HK-2 (cell line): Measurements from ENCODE around the gene GID4.
A peak's percentile ranks its signal among the peaks of the same experiment; 100 is the strongest.

Experiments
- DNase-seq: peaks from one replicate; pipeline ENCODE4 v3.0.0-alpha.2; 2018; ENCODE audit not compliant: unreplicated experiment

Gene GID4

GRCh38 chr17:18044609-18045008 is 5.4 kb downstream of the GID4 start:
- no peak for DNase-seq

GRCh38 chr17:18045691-18046350 is 6.6 kb downstream of the GID4 start:
- no peak for DNase-seq

- no peak for DNase-seq
Observed at GRCh38 chr17:18055597-18055996, 16.4 kb downstream of the GID4 start.

- no peak for DNase-seq
Observed at GRCh38 chr17:18056214-18056613, 17.0 kb downstream of the GID4 start.

- no peak for DNase-seq
Observed at GRCh38 chr17:18059283-18059682, 20.1 kb downstream of the GID4 start.

- DNase-seq, result no peak
Observed at GRCh38 chr17:18064053-18064452, 24.8 kb downstream of the GID4 start.

GRCh38 chr17:18065546-18065945 is 26.3 kb downstream of the GID4 start:
- DNase-seq, result no peak

GRCh38 chr17:18066866-18067265 is 27.7 kb downstream of the GID4 start:
- DNase-seq, result no peak

GRCh38 chr17:18069101-18069500 is 29.9 kb downstream of the GID4 start:
- DNase-seq, result no peak

GRCh38 chr17:18070861-18071340 is 31.7 kb downstream of the GID4 start:
- DNase-seq, result no peak

- DNase-seq, result no peak
Observed at GRCh38 chr17:18071751-18072150, 32.5 kb downstream of the GID4 start.

GRCh38 chr17:18074566-18075272 is 35.5 kb downstream of the GID4 start:
- no peak for DNase-seq

- DNase-seq, result no peak
Observed at GRCh38 chr17:18076936-18077335, 37.7 kb downstream of the GID4 start.

- DNase-seq, result no peak
Observed at GRCh38 chr17:18079543-18079942, 40.3 kb downstream of the GID4 start.

- DNase-seq, result no peak
Observed at GRCh38 chr17:18084256-18084655, 45.0 kb downstream of the GID4 start.

GRCh38 chr17:18087610-18088491 is 48.6 kb downstream of the GID4 start, which contains the start of gene DRG2:
Gene DRG2, plus strand, starts transcription at chr17:18087948. Its CDS starts 76 bp downstream, at chr17:18088024.
- peak; percentile 96 for DNase-seq

- no peak for DNase-seq
Observed at GRCh38 chr17:18089613-18090012, 50.4 kb downstream of the GID4 start.

GRCh38 chr17:18093616-18094408 is 54.6 kb downstream of the GID4 start:
- DNase-seq, result peak; percentile 62

- no peak for DNase-seq
Observed at GRCh38 chr17:18094409-18094807, 55.2 kb downstream of the GID4 start.

- no peak for DNase-seq
Observed at GRCh38 chr17:18099516-18099915, 60.3 kb downstream of the GID4 start.

- DNase-seq, result no peak
Observed at GRCh38 chr17:18100616-18101015, 61.4 kb downstream of the GID4 start.
